ENCODE data around the gene TMPRSS12. TPM values are rescaled to one million over a fixed set of nuclear protein-coding genes. Genes with fewer than 3 reads are reported as not detected.
A peak's percentile ranks its signal among the peaks of the same experiment; 100 is the strongest.
"Not testable (repeated sequence)": the region's sequence is repeated elsewhere in the genome, so short reads cannot be mapped to it uniquely, and the experiment has no call there.

Gene TMPRSS12
- total RNA-seq, 1 donor from 2014 or later: not detected

DNA sequence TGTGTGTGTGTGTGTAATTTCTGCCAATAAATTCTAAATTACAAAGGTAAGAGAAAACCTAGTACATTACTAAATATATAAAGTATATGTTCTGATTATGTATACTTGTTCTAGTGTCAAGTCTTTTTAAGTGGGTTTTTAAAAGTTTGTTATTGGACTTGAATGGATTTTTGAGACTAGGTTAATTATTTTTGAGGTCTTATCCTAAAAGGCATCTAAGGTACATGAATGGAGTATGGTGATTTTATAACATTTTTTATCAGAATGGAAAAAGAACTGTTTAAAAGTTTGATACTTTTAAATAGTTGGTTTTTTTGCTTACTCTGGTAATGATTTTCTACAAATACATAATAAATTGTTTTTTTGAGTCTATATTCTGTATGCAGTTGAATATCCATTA lies 22.5 kb upstream of the TMPRSS12 start:
- H3K4me3 Mint-ChIP-seq: no peak overlapping the region
- H3K27ac Mint-ChIP-seq: no peak overlapping the region
- DNase-seq (ENCODE audit: extremely low spot score, unreplicated experiment): no peak
- no peaks in the 10 kb centered on the region for H3K27me3 Mint-ChIP-seq
- peaks cover 15% of the 10 kb centered on the region for H3K36me3 Mint-ChIP-seq
- no peaks in the 10 kb centered on the region for H3K9me3 Mint-ChIP-seq
- H3K4me1 Mint-ChIP-seq (ENCODE audit: unreplicated experiment): no peaks in the 10 kb centered on the region
- TF ChIP-seq, protein P1, sequence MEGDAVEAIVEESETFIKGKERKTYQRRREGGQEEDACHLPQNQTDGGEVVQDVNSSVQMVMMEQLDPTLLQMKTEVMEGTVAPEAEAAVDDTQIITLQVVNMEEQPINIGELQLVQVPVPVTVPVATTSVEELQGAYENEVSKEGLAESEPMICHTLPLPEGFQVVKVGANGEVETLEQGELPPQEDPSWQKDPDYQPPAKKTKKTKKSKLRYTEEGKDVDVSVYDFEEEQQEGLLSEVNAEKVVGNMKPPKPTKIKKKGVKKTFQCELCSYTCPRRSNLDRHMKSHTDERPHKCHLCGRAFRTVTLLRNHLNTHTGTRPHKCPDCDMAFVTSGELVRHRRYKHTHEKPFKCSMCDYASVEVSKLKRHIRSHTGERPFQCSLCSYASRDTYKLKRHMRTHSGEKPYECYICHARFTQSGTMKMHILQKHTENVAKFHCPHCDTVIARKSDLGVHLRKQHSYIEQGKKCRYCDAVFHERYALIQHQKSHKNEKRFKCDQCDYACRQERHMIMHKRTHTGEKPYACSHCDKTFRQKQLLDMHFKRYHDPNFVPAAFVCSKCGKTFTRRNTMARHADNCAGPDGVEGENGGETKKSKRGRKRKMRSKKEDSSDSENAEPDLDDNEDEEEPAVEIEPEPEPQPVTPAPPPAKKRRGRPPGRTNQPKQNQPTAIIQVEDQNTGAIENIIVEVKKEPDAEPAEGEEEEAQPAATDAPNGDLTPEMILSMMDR (conservative IDR thresholded peaks at IDR 0.05): no peak

DNA sequence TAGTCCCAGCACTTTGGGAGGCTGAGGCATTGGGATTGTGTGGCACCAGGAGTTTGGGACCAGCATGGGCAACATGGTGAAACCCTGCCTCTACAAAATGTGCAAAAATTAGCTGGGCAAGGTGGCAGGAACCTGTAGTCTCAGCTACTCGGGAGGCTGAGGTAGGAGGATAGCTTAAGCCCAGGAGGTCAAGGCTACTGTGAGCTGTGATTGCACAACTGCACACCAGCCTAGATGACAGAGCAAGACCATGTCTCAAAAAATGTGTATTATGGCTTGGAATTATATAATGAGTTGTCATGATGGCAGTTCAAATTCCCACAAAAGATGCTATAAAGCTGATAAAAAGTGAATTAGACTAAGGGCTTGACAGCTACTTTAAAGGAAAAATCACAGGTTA lies 20.6 kb upstream of the TMPRSS12 start:
- Mint-ChIP-seq H3K9me3 (no peaks in the 10 kb centered on the region), H3K4me1 (ENCODE audit: unreplicated experiment) (no peaks in the 10 kb centered on the region), H3K4me3 (no peak overlapping the region), H3K27ac (no peak overlapping the region), H3K36me3 (peaks cover 4% of the 10 kb centered on the region), H3K27me3 (no peaks in the 10 kb centered on the region)
- no peak for DNase-seq (ENCODE audit: extremely low spot score, unreplicated experiment)
- TF ChIP-seq, protein P1 (conservative IDR thresholded peaks at IDR 0.05): no peak

DNA sequence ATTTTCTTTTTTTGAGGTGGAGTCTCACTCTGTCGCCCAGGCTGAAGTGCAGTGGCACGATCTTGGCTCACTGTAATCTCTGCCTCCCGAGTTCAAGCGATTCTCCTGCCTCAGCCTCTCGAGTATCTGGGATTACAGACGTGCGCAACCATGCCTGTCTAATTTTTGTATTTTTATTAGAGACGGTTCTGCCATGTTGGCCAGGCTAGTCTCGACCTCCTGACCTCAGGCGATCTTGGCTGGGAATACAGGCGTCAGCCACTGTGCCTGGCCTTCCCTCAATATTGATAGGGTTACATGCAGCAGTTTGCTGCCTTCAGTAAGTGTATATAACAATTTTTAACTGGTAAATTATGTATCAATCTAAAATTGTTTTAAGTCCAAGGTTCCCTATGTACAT lies 19.0 kb upstream of the TMPRSS12 start:
- not testable (repeated sequence) for H3K27ac Mint-ChIP-seq; H3K36me3 Mint-ChIP-seq; H3K27me3 Mint-ChIP-seq; H3K4me3 Mint-ChIP-seq; DNase-seq (ENCODE audit: extremely low spot score, unreplicated experiment); H3K4me1 Mint-ChIP-seq (ENCODE audit: unreplicated experiment); H3K9me3 Mint-ChIP-seq

DNA sequence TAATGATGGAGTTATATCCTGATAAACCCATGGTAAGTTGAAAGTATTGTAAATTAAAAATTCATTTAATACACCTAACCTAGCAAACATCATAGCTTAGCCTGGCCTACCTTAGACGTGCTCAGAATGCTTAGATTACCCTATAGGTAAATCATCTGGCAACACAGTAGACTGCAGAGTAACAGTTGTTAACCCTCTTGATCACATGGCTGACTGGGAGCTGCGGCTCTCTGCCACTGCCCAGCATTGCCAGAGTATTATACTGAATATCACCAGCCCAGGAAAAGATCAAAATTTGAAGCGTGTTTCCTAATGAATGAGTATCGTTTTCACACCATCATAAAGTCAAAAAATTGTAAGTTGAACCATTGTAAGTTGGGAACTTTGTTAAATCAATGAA lies 17.8 kb upstream of the TMPRSS12 start:
- TF ChIP-seq, protein P1 (conservative IDR thresholded peaks at IDR 0.05): no peak
- peak overlapping the region; percentile 48 for H3K27ac Mint-ChIP-seq
- no peak overlapping the region for H3K4me3 Mint-ChIP-seq
- DNase-seq (ENCODE audit: extremely low spot score, unreplicated experiment): no peak
- H3K9me3 Mint-ChIP-seq: no peaks in the 10 kb centered on the region
- H3K27me3 Mint-ChIP-seq: no peaks in the 10 kb centered on the region
- H3K36me3 Mint-ChIP-seq: no peaks in the 10 kb centered on the region
- H3K4me1 Mint-ChIP-seq (ENCODE audit: unreplicated experiment): no peaks in the 10 kb centered on the region

DNA sequence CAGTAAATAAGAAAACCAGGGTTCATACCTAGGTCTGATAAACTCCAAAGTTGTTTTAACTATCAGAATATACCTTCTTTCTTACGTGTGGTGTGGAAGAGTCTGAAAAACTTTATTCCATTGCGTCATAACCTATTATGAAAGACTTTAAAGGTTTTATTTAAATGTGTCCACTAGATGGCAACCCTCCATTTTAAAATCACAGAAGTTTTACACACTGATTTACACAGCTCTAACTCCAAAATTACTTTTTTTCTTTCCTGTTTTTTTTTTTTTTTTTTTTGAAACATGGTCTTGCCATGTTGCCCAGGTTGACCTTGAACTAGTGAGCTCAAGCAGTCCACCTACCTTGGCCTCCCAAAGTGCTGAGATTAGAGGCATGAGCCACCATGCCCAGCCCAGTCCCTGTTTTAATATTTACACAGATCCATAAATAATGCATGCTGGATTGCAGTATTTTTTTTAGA lies 17.3 kb upstream of the TMPRSS12 start:
- no peak overlapping the region for H3K4me3 Mint-ChIP-seq
- no peaks in the 10 kb centered on the region for H3K9me3 Mint-ChIP-seq
- H3K27me3 Mint-ChIP-seq: no peaks in the 10 kb centered on the region
- H3K27ac Mint-ChIP-seq: peak overlapping the region; percentile 48
- no peak for DNase-seq (ENCODE audit: extremely low spot score, unreplicated experiment)
- H3K4me1 Mint-ChIP-seq (ENCODE audit: unreplicated experiment): no peaks in the 10 kb centered on the region
- TF ChIP-seq, protein P1 (conservative IDR thresholded peaks at IDR 0.05): peak; percentile 79
- no peaks in the 10 kb centered on the region for H3K36me3 Mint-ChIP-seq

DNA sequence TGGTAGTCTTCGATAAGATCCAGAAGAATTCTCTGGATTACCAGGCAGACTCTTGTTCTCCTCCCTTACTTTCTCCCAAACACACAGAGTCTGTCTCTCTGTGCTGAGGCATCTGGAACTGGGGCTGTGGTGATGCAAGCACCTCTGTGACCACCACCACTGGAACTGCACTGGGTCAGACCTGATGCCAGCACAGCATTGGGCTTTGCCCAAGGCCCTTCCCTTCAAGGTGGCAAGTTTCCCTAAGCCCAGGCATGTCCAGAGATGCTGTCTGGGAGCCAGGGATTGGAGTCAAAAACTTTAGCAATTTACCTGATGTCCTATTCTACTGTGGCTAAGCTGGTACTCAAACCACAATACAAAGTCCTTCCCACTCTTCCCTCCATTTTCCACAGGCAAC lies 14.6 kb upstream of the TMPRSS12 start:
- TF ChIP-seq, protein P1 (conservative IDR thresholded peaks at IDR 0.05): no peak
- H3K27ac Mint-ChIP-seq: no peak overlapping the region
- H3K27me3 Mint-ChIP-seq: no peaks in the 10 kb centered on the region
- no peak for DNase-seq (ENCODE audit: extremely low spot score, unreplicated experiment)
- H3K4me3 Mint-ChIP-seq: no peak overlapping the region
- H3K36me3 Mint-ChIP-seq: no peaks in the 10 kb centered on the region
- H3K4me1 Mint-ChIP-seq (ENCODE audit: unreplicated experiment): no peaks in the 10 kb centered on the region
- H3K9me3 Mint-ChIP-seq: peaks cover 2% of the 10 kb centered on the region

Data from type B pancreatic cell (in vitro differentiated cells).